Gastrocnemius medialis (tissue), 4 donors: ENCODE data around the gene ZNF319.

Experiments
- POLR2A ChIP-seq, 2 donors: fragments of 450-650 bp; IDR thresholded peaks; one replicate each; pipeline ENCODE4 v1.6.1; 2017; ENCODE audit warnings: antibody characterized with exemption in 2 of 2, mild to moderate bottlenecking in 2 of 2, moderate library complexity in 2 of 2
- TF ChIP-seq, protein P1 (sequence below), 5 experiments: fragments of 450-650 bp in 3 of 5; fragments of 200-600 bp in 2 of 5; sonication (generic) in 2 of 5; IDR thresholded peaks in 4 of 5; conservative IDR thresholded peaks in 1 of 5; 1 replicate in 4 of 5; 2 replicates in 1 of 5; pipeline ENCODE4 v1.5.1; 2016 to 2019; ENCODE audit warnings: antibody characterized with exemption in 5 of 5, mild to moderate bottlenecking in 3 of 5, moderate library complexity in 3 of 5

DNA sequence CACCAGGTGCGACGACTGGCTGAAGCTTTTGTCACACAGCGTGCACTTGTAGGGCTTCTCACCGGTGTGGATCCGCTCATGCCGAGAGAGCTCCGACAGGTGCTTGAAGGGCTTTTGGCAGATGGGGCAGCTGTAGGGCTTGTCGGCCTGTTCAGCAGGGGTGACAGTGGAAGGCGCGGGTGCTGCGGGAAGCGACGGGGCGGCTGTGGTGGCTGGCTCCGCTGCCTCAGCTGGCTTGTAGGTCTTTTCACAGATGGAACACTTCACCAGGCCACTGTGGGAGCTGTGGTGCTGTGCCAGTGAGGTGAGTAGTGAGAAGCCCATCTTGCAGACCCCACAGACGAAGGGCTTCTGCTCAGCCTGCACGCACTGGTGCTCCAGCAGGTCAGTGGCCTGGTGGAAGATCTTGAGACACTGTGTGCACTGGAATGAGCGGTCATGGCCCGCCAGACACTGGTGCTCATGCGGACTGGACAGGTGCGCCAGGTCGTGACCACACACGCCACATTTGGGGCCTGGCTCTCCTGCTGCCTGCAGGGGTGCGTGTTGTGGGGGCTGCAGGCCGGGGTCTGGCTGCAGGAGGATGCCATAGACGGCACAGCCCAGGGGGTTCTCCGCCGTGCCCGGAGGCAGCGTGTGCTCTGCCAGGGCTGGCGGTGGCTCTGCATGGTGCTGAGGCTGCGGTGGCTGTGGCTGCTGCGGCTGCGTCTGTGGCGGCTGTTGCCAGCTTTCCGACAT lies 2.8 kb downstream of the ZNF319 start:
- TF ChIP-seq, protein P1, sequence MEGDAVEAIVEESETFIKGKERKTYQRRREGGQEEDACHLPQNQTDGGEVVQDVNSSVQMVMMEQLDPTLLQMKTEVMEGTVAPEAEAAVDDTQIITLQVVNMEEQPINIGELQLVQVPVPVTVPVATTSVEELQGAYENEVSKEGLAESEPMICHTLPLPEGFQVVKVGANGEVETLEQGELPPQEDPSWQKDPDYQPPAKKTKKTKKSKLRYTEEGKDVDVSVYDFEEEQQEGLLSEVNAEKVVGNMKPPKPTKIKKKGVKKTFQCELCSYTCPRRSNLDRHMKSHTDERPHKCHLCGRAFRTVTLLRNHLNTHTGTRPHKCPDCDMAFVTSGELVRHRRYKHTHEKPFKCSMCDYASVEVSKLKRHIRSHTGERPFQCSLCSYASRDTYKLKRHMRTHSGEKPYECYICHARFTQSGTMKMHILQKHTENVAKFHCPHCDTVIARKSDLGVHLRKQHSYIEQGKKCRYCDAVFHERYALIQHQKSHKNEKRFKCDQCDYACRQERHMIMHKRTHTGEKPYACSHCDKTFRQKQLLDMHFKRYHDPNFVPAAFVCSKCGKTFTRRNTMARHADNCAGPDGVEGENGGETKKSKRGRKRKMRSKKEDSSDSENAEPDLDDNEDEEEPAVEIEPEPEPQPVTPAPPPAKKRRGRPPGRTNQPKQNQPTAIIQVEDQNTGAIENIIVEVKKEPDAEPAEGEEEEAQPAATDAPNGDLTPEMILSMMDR (IDR thresholded peaks at IDR 0.05 in 4 of 5, conservative IDR thresholded peaks at IDR 0.05 in 1 of 5): no peak
- TF ChIP-seq POLR2A (IDR thresholded peaks at IDR 0.05): no peak
